Heart left ventricle (tissue), 16 donors: ENCODE measurements around the gene ACKR1. TPM values are rescaled to one million over a fixed set of nuclear protein-coding genes. Genes with fewer than 3 reads are reported as not detected.

Experiments
- ATAC-seq, 4 donors: fragments of 200-7000 bp; cut with Tn5 transposase; one replicate each; pipeline ENCODE4 v1.9.1; 2020 to 2022; ENCODE audit warnings: moderate library complexity in 4 of 4, mild to moderate bottlenecking in 3 of 4, moderate number of reproducible peaks in 1 of 4
- DNase-seq, 5 donors: peaks; one replicate each; pipeline ENCODE4 v3.0.0-alpha.2; 2020
- H3K27ac ChIP-seq, 12 donors: fragments of 200-600 bp; sonication (generic) in 4 of 12; one replicate each; pipeline versions ENCODE4 v1.5.0 to v1.8.0; 2016 to 2022; ENCODE audit warnings: mild to moderate bottlenecking in 2 of 12
- H3K27me3 ChIP-seq, 9 donors: fragments of 200-600 bp; sonication (generic) in 2 of 9; one replicate each; pipeline versions ENCODE4 v1.5.1 to v1.8.0; 2016 to 2022; ENCODE audit warnings: mild to moderate bottlenecking in 3 of 9
- H3K36me3 ChIP-seq, 9 donors: fragments of 200-600 bp; sonication (generic) in 2 of 9; one replicate each; pipeline versions ENCODE4 v1.5.0 to v1.8.0; 2018 to 2022; ENCODE audit warnings: mild to moderate bottlenecking in 2 of 9
- H3K4me1 ChIP-seq, 12 donors: fragments of 200-600 bp; sonication (generic) in 4 of 12; one replicate each; pipeline versions ENCODE4 v1.5.0 to v1.8.0; 2016 to 2022; ENCODE audit warnings: mild to moderate bottlenecking in 3 of 12
- H3K4me3 ChIP-seq, 12 donors: fragments of 200-600 bp; sonication (generic) in 4 of 12; one replicate each; pipeline versions ENCODE4 v1.5.0 to v1.8.0; 2017 to 2022; ENCODE audit warnings: mild to moderate bottlenecking in 9 of 12, moderate library complexity in 4 of 12
- H3K9me3 ChIP-seq, 12 donors: fragments of 200-600 bp; sonication (generic) in 4 of 12; one replicate each; pipeline versions ENCODE4 v1.5.0 to v1.8.0; 2016 to 2022; ENCODE audit warnings: mild to moderate bottlenecking in 1 of 12
- CTCF ChIP-seq, 12 donors: fragments of 200-600 bp; sonication (generic) in 4 of 12; IDR thresholded peaks; one replicate each; pipeline versions ENCODE4 v1.5.0 to v1.8.0; 2018 to 2022; ENCODE audit warnings: antibody characterized with exemption in 12 of 12, mild to moderate bottlenecking in 5 of 12
- POLR2A ChIP-seq, 2 donors: fragments of 450-650 bp; IDR thresholded peaks; one replicate each; pipeline ENCODE4 v1.6.1; 2017; ENCODE audit warnings: antibody characterized with exemption in 2 of 2, mild to moderate bottlenecking in 2 of 2, moderate library complexity in 2 of 2
- WGBS, 4 donors: extraction: QIAGEN DNeasy Blood & Tissue Kit in 2 of 4; methylation state at CpG; one replicate each; pipeline versions ENCODE4 v1.1.5 to v1.1.7; 2013 to 2018; 5-methylcytosine and 5-hydroxymethylcytosine counted together
- intact Hi-C, 10 donors: fragments of 100-400 bp; cut with DNase I; formaldehyde crosslinking; loops; one replicate each; pipeline versions ENCODE4 v1.11.1 to v1.14.2; 2022
- polyA plus RNA-seq, 2 donors: library from polyadenylated mRNA; stranded (reverse); fragments of 200-250 nt; gene quantifications; one replicate each; pipeline ENCODE4 v1.2.3, GENCODE V29; 2013
- total RNA-seq, 9 donors: library from RNA; depleted of rRNA in 2 of 9; stranded (reverse); fragments of >200 nt in 2 of 9; fragmentation: NEBNext Ultra II Directional in 3 of 9; extraction: Animal tissue kit (Norgen Biotek cat#: 25700) in 3 of 9; gene quantifications; one replicate each; pipeline versions ENCODE4 v1.1.0 to v1.2.4, GENCODE V29; 2016 to 2023
- donor health status: ischemic (EF 13 %, LVEDD 7.1; RV severe dilation, severe dysfunction).
- donor health status: healthy with polysubstance abuse.
- donor health status: DM: no; HTN: yes; CAD: no.
- donor health status: DM: no; HTN: no; CAD: no.
- donor health status: ischemic (EF 25% LVEDD 6.9; RV normal size, moderate dysfunction).
- donor health status: ischemic (EF 25% LVEDD 5.7; RV mildly dilated, moderate dysfunction).
- donor health status: healthy.
- donor health status: DM: yes; HTN: yes; CAD: no.
- donor health status: ischemic (EF 35%, LVEDD 5.7; RV mildly dilated, moderate dysfunction).
- donor health status: nonischemic (EF 11% LVEDD 7.7; RV severe dilation, severe dysfunction).
- donor health status: DM: yes; HTN: yes; CAD: no.
- donor health status: PGD.
- donor health status: ischemic (EF 29% LVEDD 5.4; RV normal size, mild dysfunction).
- donor health status: nonischemic (EF 23%, LVEDD 6.1; RV moderate dilation, normal function).

The ACKR1 gene
- total and polyA plus RNA-seq, 11 donors, result 7.5 to 56.0 (median 19.1) TPM

GRCh38 chr1:159229896-159230295 lies 25.2 kb downstream of the ACKR1 start:
- Histone ChIP-seq H3K27ac (no peak overlapping the region), H3K36me3 (no peaks in the 10 kb centered on the region), H3K4me1 (no peaks in the 10 kb centered on the region), H3K4me3 (no peak overlapping the region), H3K27me3 (peaks cover 0 to 6% (median 0%) of the 10 kb centered on the region in 9 donors), H3K9me3 (no peaks in the 10 kb centered on the region)
- 4 to 11% (median 9%) methylated on average over 1 of the region's 1 CpG for WGBS, 4 donors
- TF ChIP-seq POLR2A (IDR thresholded peaks at IDR 0.05), result no peak
- TF ChIP-seq CTCF (IDR thresholded peaks at IDR 0.05), result no peak
- intact Hi-C loops, result no loop called here
- ATAC-seq, result no peak
- DNase-seq, result no peak

- H3K4me1 ChIP-seq, result no peaks in the 10 kb centered on the region
- intact Hi-C loops, result no loop called here
- peaks cover 0 to 31% (median 0%) of the 10 kb centered on the region in 12 donors for H3K9me3 ChIP-seq
- DNase-seq (no peak), ATAC-seq (no peak)
- no peak for TF ChIP-seq CTCF (IDR thresholded peaks at IDR 0.05)
- TF ChIP-seq POLR2A (IDR thresholded peaks at IDR 0.05), result no peak
- H3K27ac ChIP-seq, result no peak overlapping the region
- 62 to 69% (median 65%) methylated on average over 4 of the region's 4 CpGs for WGBS, 4 donors
- H3K36me3 ChIP-seq, result no peaks in the 10 kb centered on the region
- H3K27me3 ChIP-seq, result no peaks in the 10 kb centered on the region
- H3K4me3 ChIP-seq, result no peak overlapping the region
Observed at GRCh38 chr1:159239551-159240220, 35.0 kb downstream of the ACKR1 start.

- WGBS, 4 donors, result 81 to 96% (median 94%) methylated on average over 3 of the region's 3 CpGs
- intact Hi-C loops, result no loop called here
- H3K27me3 ChIP-seq, result no peaks in the 10 kb centered on the region
- no peak for TF ChIP-seq CTCF (IDR thresholded peaks at IDR 0.05)
- TF ChIP-seq POLR2A (IDR thresholded peaks at IDR 0.05), result no peak
- no peaks in the 10 kb centered on the region for H3K36me3 ChIP-seq
- no peaks in the 10 kb centered on the region for H3K4me1 ChIP-seq
- no peak for ATAC-seq
- no peak overlapping the region for H3K27ac ChIP-seq
- H3K9me3 ChIP-seq, result peaks cover 0 to 20% (median 1%) of the 10 kb centered on the region in 12 donors
- H3K4me3 ChIP-seq, result no peak overlapping the region
- no peak for DNase-seq
Observed at GRCh38 chr1:159247266-159247665, 42.6 kb downstream of the ACKR1 start.

GRCh38 chr1:159248311-159248710 lies 43.6 kb downstream of the ACKR1 start:
- H3K27ac ChIP-seq, result no peak overlapping the region
- TF ChIP-seq CTCF (IDR thresholded peaks at IDR 0.05) (no peak), POLR2A (IDR thresholded peaks at IDR 0.05) (no peak)
- H3K27me3 ChIP-seq, result no peaks in the 10 kb centered on the region
- 50 to 69% (median 57%) methylated on average over 1 of the region's 1 CpG for WGBS, 4 donors
- no peak overlapping the region for H3K4me3 ChIP-seq
- peaks cover 0 to 12% (median 0%) of the 10 kb centered on the region in 12 donors for H3K9me3 ChIP-seq
- no peaks in the 10 kb centered on the region for H3K4me1 ChIP-seq
- intact Hi-C loops, result no loop called here
- ATAC-seq, result no peak
- no peaks in the 10 kb centered on the region for H3K36me3 ChIP-seq
- no peak for DNase-seq
